A549 (cell line): ENCODE measurements around the gene PRUNE2. TPM values are rescaled to one million over a fixed set of nuclear protein-coding genes. Genes with fewer than 3 reads are reported as not detected.
A peak's percentile ranks its signal among the peaks of the same experiment; 100 is the strongest.

Experiments used
- ATAC-seq, 2 experiments: fragments of 200-7000 bp in 1 of 2; fragments of >200 bp in 1 of 2; cut with Nextera tagmentation in 1 of 2; cut with Tn5 transposase in 1 of 2; 3 replicates each; pipeline versions ENCODE4 v1.8.0 to v1.9.1; 2018 to 2020; ENCODE audit warnings: mild to moderate bottlenecking in 1 of 2, moderate library complexity in 1 of 2
- CTCF ChIA-PET: fragments of 300-600 bp; sonication (Branson Sonifier 250); formaldehyde crosslinking; extraction: SDS; loops from one replicate; lab custom pipeline; 2021; ENCODE audit warnings: antibody characterized with exemption, inconsistent platforms; lab: Yijun Ruan, JAX
- POLR2A ChIA-PET: fragments of 350-600 bp; formaldehyde crosslinking; extraction: SDS; loops from one replicate; lab custom pipeline; 2021; ENCODE audit warnings: antibody characterized with exemption, inconsistent platforms; lab: Yijun Ruan, JAX
- DNase-seq, 2 experiments: peaks; one replicate each; pipeline versions ENCODE4 v3.0.0 to v3.0.0-alpha.2; 2011 to 2016; ENCODE audit warnings: low read depth in 1 of 2, low spot score in 1 of 2
- FAIRE-seq: peaks from 2 replicates; lab custom pipeline; 2011; peaks lifted over from hg19 to GRCh38; lab: Jason Lieb, UNC
- H3K27ac ChIP-seq, 2 experiments: fragments of >200 bp; sonication (Bioruptor Twin); formaldehyde crosslinking; 3 replicates each; pipeline ENCODE4 v1.5.1; 2016 to 2017
- H3K4me1 ChIP-seq: fragments of >200 bp; sonication (Bioruptor Twin); formaldehyde crosslinking; 3 replicates; pipeline ENCODE4 v1.6.1; 2016
- H3K4me2 ChIP-seq: fragments of >200 bp; sonication (Bioruptor Twin); formaldehyde crosslinking; 3 replicates; pipeline ENCODE4 v1.6.1; 2016
- H3K4me3 ChIP-seq: fragments of >200 bp; sonication (Bioruptor Twin); formaldehyde crosslinking; 3 replicates; pipeline ENCODE4 v1.5.1; 2016
- H3K9me3 ChIP-seq: fragments of >200 bp; sonication (Bioruptor Twin); formaldehyde crosslinking; 3 replicates; pipeline ENCODE4 v1.6.1; 2016
- ATOH8 ChIP-seq: fragments of 250-450 bp; sonication (Bioruptor Pico); IDR thresholded peaks from 2 replicates; pipeline ENCODE4 v1.5.0; 2020; ENCODE audit warnings: low read depth, mild to moderate bottlenecking, moderate library complexity
- BCL3 ChIP-seq: fragments of >200 bp; sonication (Bioruptor Twin); formaldehyde crosslinking; IDR thresholded peaks from 3 replicates; pipeline ENCODE4 v1.6.1; 2016
- CBX8 ChIP-seq: fragments of 200-600 bp; sonication (generic); IDR thresholded peaks from 2 replicates; pipeline ENCODE4 v1.6.1; 2016
- CEBPB ChIP-seq, 2 experiments: fragments of >200 bp in 1 of 2; sonication (Bioruptor Twin) in 1 of 2; formaldehyde crosslinking in 1 of 2; IDR thresholded peaks; 2 replicates each; pipeline ENCODE4 v1.6.1; 2012 to 2016
- CTCF ChIP-seq: fragments of >200 bp; sonication (Bioruptor Twin); formaldehyde crosslinking; IDR thresholded peaks from 3 replicates; pipeline ENCODE4 v1.5.1; 2016
- EHF ChIP-seq: fragments of 250-450 bp; sonication (Bioruptor Pico); IDR thresholded peaks from 2 replicates; pipeline ENCODE4 v1.5.0; 2020; ENCODE audit warnings: mild to moderate bottlenecking
- EHMT2 ChIP-seq: fragments of 200-600 bp; sonication (generic); IDR thresholded peaks from 2 replicates; pipeline ENCODE4 v1.6.1; 2016; ENCODE audit warnings: antibody characterized with exemption, low read depth, mild to moderate bottlenecking, moderate library complexity
- HEYL ChIP-seq: fragments of 250-450 bp; sonication (Bioruptor Pico); IDR thresholded peaks from 2 replicates; pipeline ENCODE4 v1.8.0; 2021; ENCODE audit warnings: mild to moderate bottlenecking, moderate library complexity
- JUN ChIP-seq, 2 experiments: fragments of >200 bp; sonication (Bioruptor Twin); formaldehyde crosslinking; IDR thresholded peaks; 2 replicates in 1 of 2; 3 replicates in 1 of 2; pipeline ENCODE4 v1.6.1; 2016 to 2017
- MAFK ChIP-seq: fragments of 450-650 bp; IDR thresholded peaks from 2 replicates; pipeline ENCODE4 v1.6.1; 2014; ENCODE audit not compliant: partially characterized antibody
- PBX3 ChIP-seq: IDR thresholded peaks from 2 replicates; pipeline ENCODE4 v1.6.1; 2012
- PHF8 ChIP-seq: fragments of 200-600 bp; sonication (generic); IDR thresholded peaks from 2 replicates; pipeline ENCODE4 v1.6.1; 2016; ENCODE audit warnings: low read depth, mild to moderate bottlenecking, antibody characterized with exemption, moderate library complexity, borderline replicate concordance
- RAD21 ChIP-seq, 2 experiments: fragments of >200 bp in 1 of 2; sonication (Bioruptor Twin) in 1 of 2; formaldehyde crosslinking in 1 of 2; IDR thresholded peaks in 1 of 2; conservative IDR thresholded peaks in 1 of 2; 2 replicates in 1 of 2; 3 replicates in 1 of 2; pipeline ENCODE4 v1.6.1; 2012 to 2018; ENCODE audit warnings: inconsistent platforms in 1 of 2
- REST ChIP-seq: fragments of 200-600 bp; sonication (generic); IDR thresholded peaks from 2 replicates; pipeline ENCODE4 v1.6.1; 2016; ENCODE audit warnings: antibody characterized with exemption, mild to moderate bottlenecking, moderate library complexity
- RFX5 ChIP-seq: fragments of 450-650 bp; IDR thresholded peaks from 2 replicates; pipeline ENCODE4 v1.7.1; 2014; ENCODE audit warnings: antibody characterized with exemption, mild to moderate bottlenecking, moderate library complexity
- SREBF2 ChIP-seq: fragments of 450-650 bp; IDR thresholded peaks from 2 replicates; pipeline ENCODE4 v1.6.1; 2014; ENCODE audit warnings: mild to moderate bottlenecking, moderate library complexity
- TFCP2L1 ChIP-seq: fragments of 250-450 bp; sonication (Bioruptor Pico); IDR thresholded peaks from 2 replicates; pipeline ENCODE4 v1.5.0; 2021; ENCODE audit warnings: mild to moderate bottlenecking
- ZC3H11A ChIP-seq: fragments of 450-650 bp; IDR thresholded peaks from 2 replicates; pipeline ENCODE4 v1.6.1; 2014; ENCODE audit warnings: antibody characterized with exemption, mild to moderate bottlenecking
- ZSCAN20 ChIP-seq: fragments of 250-450 bp; sonication (Bioruptor Pico); IDR thresholded peaks from 2 replicates; pipeline ENCODE4 v1.8.0; 2022; ENCODE audit warnings: mild to moderate bottlenecking, moderate library complexity
- WGBS: methylation state at CpG from one replicate; pipeline ENCODE4 v1.1.6; 2017; ENCODE audit errors: missing lambda C conversion rate; 5-methylcytosine and 5-hydroxymethylcytosine counted together
- polyA plus RNA-seq, 4 experiments: library from polyadenylated mRNA; depleted of rRNA in 3 of 4; stranded (reverse); fragments of >200 nt; fragmentation: RNase III in 1 of 4; extraction: RNeasy Plus Mini Kit Qiagen cat#74134 plus additional on column Dnase treatment in 1 of 4; gene quantifications; 2 replicates in 3 of 4; 3 replicates in 1 of 4; pipeline ENCODE4 v1.2.3, GENCODE V29; 2011 to 2017

Gene PRUNE2
- polyA plus RNA-seq, 2 of the 4 experiments (the other 2 are of a cell fraction), result 0.04 TPM; not detected in 1

- no peak for ATAC-seq
- Histone ChIP-seq H3K27ac (no peak overlapping the region), H3K4me3 (no peak overlapping the region), H3K4me1 (no peaks in the 10 kb centered on the region), H3K9me3 (no peaks in the 10 kb centered on the region), H3K4me2 (no peak overlapping the region)
- ChIA-PET POLR2A (no interaction called here), CTCF (no interaction called here)
- FAIRE-seq, result no peak
- WGBS, result 57% methylated on average over 6 of the region's 6 CpGs
- DNase-seq, result no peak
- TF ChIP-seq REST, result no peak
- no peak for TF ChIP-seq PHF8
- no peak for TF ChIP-seq HEYL (CRISPR knock-in tag)
- no peak for TF ChIP-seq BCL3
- no peak for TF ChIP-seq EHMT2
- no peak for TF ChIP-seq CTCF
- no peak for TF ChIP-seq ZC3H11A
- no peak for TF ChIP-seq ZSCAN20 (CRISPR knock-in tag)
- TF ChIP-seq MAFK, result no peak
- TF ChIP-seq RFX5, result no peak
Measured at GRCh38 chr9:76655121-76655541, 250.8 kb downstream of the PRUNE2 start.

- FAIRE-seq (no peak), ATAC-seq (peak; percentile 56 to 61; a peak in 3 of 6 replicates), DNase-seq (no peak)
- TF ChIP-seq ATOH8 (CRISPR knock-in tag), result no peak
- TF ChIP-seq RAD21 (conservative IDR thresholded peaks at IDR 0.05 in 1 of 2, IDR thresholded peaks at IDR 0.05 in 1 of 2), result no peak
- TF ChIP-seq EHF, result no peak
- no peak for TF ChIP-seq PBX3
- TF ChIP-seq CBX8, result no peak
- no peak for TF ChIP-seq TFCP2L1
- TF ChIP-seq SREBF2, result no peak
- TF ChIP-seq JUN (IDR thresholded peaks at IDR 0.05), result no peak
- TF ChIP-seq CEBPB (IDR thresholded peaks at IDR 0.05), result no peak
- Histone ChIP-seq H3K4me3 (no peak overlapping the region), H3K4me1 (no peaks in the 10 kb centered on the region), H3K4me2 (no peak overlapping the region), H3K27ac (no peak overlapping the region), H3K9me3 (no peaks in the 10 kb centered on the region)
- POLR2A ChIA-PET, result no interaction called here
- WGBS, result 18% methylated on average over 1 of the region's 1 CpG
- CTCF ChIA-PET, result no interaction called here
Measured at GRCh38 chr9:76654575-76654974, 251.3 kb downstream of the PRUNE2 start.
